ENCODE data around the gene NEU1. TPM values are rescaled to one million over a fixed set of nuclear protein-coding genes. Genes with fewer than 3 reads are reported as not detected.
"Not testable (repeated sequence)": the region's sequence is repeated elsewhere in the genome, so short reads cannot be mapped to it uniquely, and the experiment has no call there.

Gene NEU1
- total RNA-seq, 4 donors from 2014 or later = 20.8 to 42.7 (median 38.1) TPM

DNA sequence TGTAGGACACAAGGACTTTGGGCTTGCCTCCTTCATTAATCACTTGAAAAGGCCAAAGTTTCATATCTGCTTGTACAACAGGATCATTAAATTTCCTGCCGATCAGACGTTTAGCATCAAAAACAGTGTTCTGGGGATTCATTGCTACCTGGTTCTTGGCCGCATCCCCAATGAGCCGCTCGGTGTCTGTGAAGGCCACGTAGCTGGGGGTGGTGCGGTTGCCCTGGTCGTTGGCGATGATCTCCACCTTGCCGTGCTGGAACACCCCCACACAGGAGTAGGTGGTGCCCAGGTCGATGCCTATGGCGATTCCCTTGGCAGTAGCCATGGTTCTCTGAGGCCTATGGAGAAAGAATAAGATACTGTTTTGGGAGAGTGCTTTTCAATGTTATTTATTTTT is 51.0 kb downstream of the NEU1 start:
- Histone ChIP-seq H3K27ac (no peak overlapping the region), H3K36me3 (no peaks in the 10 kb centered on the region), H3K4me1 (peaks cover 13% of the 10 kb centered on the region in 2 donors), H3K9me3 (no peaks in the 10 kb centered on the region), H3K4me3 (no peak overlapping the region), H3K27me3 (no peaks in the 10 kb centered on the region)
- TF ChIP-seq, protein P1, sequence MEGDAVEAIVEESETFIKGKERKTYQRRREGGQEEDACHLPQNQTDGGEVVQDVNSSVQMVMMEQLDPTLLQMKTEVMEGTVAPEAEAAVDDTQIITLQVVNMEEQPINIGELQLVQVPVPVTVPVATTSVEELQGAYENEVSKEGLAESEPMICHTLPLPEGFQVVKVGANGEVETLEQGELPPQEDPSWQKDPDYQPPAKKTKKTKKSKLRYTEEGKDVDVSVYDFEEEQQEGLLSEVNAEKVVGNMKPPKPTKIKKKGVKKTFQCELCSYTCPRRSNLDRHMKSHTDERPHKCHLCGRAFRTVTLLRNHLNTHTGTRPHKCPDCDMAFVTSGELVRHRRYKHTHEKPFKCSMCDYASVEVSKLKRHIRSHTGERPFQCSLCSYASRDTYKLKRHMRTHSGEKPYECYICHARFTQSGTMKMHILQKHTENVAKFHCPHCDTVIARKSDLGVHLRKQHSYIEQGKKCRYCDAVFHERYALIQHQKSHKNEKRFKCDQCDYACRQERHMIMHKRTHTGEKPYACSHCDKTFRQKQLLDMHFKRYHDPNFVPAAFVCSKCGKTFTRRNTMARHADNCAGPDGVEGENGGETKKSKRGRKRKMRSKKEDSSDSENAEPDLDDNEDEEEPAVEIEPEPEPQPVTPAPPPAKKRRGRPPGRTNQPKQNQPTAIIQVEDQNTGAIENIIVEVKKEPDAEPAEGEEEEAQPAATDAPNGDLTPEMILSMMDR (IDR thresholded peaks at IDR 0.05 in 4 of 5, conservative IDR thresholded peaks at IDR 0.05 in 1 of 5) = no peak
- TF ChIP-seq POLR2A (IDR thresholded peaks at IDR 0.05) = no peak
- in situ Hi-C loops (cut with MboI; ENCODE audit: low sequenced_read_pairs in 4 of 4) (loop anchor here in 1 of 4 donors (25.0 kb wide), 1 partner anchor 376 kb away; the partner anchor contains the start of genes AGER, AGPAT1, GPSM3 and PBX2), intact Hi-C loops (cut with DNase I; ENCODE audit: low total_unique reads) (no loop called here)
- no peak for DNase-seq
- ATAC-seq = no peak

GRCh38 chr6:31808599-31808998 is 54.0 kb downstream of the NEU1 start:
- H3K9me3 ChIP-seq; H3K4me3 ChIP-seq; ATAC-seq; H3K27me3 ChIP-seq; H3K27ac ChIP-seq; intact Hi-C loops (cut with DNase I; ENCODE audit: low total_unique reads); H3K36me3 ChIP-seq; DNase-seq: not testable (repeated sequence)
- in situ Hi-C loops (cut with MboI; ENCODE audit: low sequenced_read_pairs in 4 of 4) = loop anchor here in 1 of 4 donors (25.0 kb wide), 1 partner anchor 379 kb away; the partner anchor contains the start of genes AGER, AGPAT1, GPSM3 and PBX2
- peaks cover 15% of the 10 kb centered on the region in 2 donors for H3K4me1 ChIP-seq

Other genes starting within 250 kb of the NEU1 start
- gene AIF1, start 247.6 kb downstream of the NEU1 start, total RNA-seq = 10 to 100 TPM in 1 of 4 donors, 1 to 10 TPM in 3; 4.3 to 11.0 (median 4.8) TPM
- gene PRRC2A, start 242.1 kb downstream of the NEU1 start, total RNA-seq = 10 to 100 TPM; 38.9 to 67.7 (median 52.0) TPM
- gene BAG6, start 210.2 kb downstream of the NEU1 start, total RNA-seq = 100 to 1,000 TPM; 305 to 509 (median 459) TPM
- gene APOM, start 206.9 kb downstream of the NEU1 start, total RNA-seq = 1 to 10 TPM; 1.8 to 7.9 (median 2.4) TPM
- 10 to 100 TPM; 22.2 to 34.9 (median 26.8) TPM for gene C6orf47, start 202.0 kb downstream of the NEU1 start, total RNA-seq
- gene GPANK1, start 197.8 kb downstream of the NEU1 start, total RNA-seq = 10 to 100 TPM; 17.3 to 29.8 (median 24.5) TPM
- gene CSNK2B, start 196.7 kb downstream of the NEU1 start, total RNA-seq = 100 to 1,000 TPM; 185 to 251 (median 226) TPM
- 1 to 10 TPM in 1 of 4 donors, under 1 TPM in 2, not detected in 1; 0.19 to 2.7 (median 0.60) TPM for gene LY6G5B, start 192.8 kb downstream of the NEU1 start, total RNA-seq
- gene LY6G5C, start 181.8 kb downstream of the NEU1 start, total RNA-seq = 1 to 10 TPM in 2 of 4 donors, not detected in 2; 1.3 to 3.2 TPM
- gene ABHD16A, start 159.5 kb downstream of the NEU1 start, total RNA-seq = 10 to 100 TPM; 39.2 to 82.9 (median 57.5) TPM
- not detected for gene LY6G6F, start 156.0 kb downstream of the NEU1 start, total RNA-seq
- gene LY6G6D, start 147.5 kb downstream of the NEU1 start, total RNA-seq = not detected
- gene LY6G6C, start 141.1 kb downstream of the NEU1 start, total RNA-seq = not detected
- not detected for gene MPIG6B, start 139.4 kb downstream of the NEU1 start, total RNA-seq
- 10 to 100 TPM; 10.6 to 24.2 (median 15.4) TPM for gene DDAH2, start 133.5 kb downstream of the NEU1 start, total RNA-seq
- 10 to 100 TPM; 20.9 to 41.3 (median 26.3) TPM for gene CLIC1, start 126.3 kb downstream of the NEU1 start, total RNA-seq
- 1 to 10 TPM in 3 of 4 donors, under 1 TPM in 1; 0.35 to 7.8 (median 1.6) TPM for gene MSH5, start 122.8 kb downstream of the NEU1 start, total RNA-seq
- gene SAPCD1, start 100.2 kb downstream of the NEU1 start, total RNA-seq = not detected
- gene VWA7, start 85.5 kb downstream of the NEU1 start, total RNA-seq = 1 to 10 TPM; 2.0 to 7.8 (median 4.7) TPM
- gene VARS1, start 67.1 kb downstream of the NEU1 start, total RNA-seq = 100 to 1,000 TPM in 1 of 4 donors, 10 to 100 TPM in 3; 39.2 to 102 (median 67.4) TPM
- gene LSM2, start 55.9 kb downstream of the NEU1 start, total RNA-seq = 10 to 100 TPM; 25.1 to 43.7 (median 32.9) TPM
- 1 to 10 TPM; 1.1 to 7.1 (median 3.5) TPM for gene HSPA1L, start 47.5 kb downstream of the NEU1 start, total RNA-seq
- gene HSPA1A, start 47.3 kb downstream of the NEU1 start, total RNA-seq = 100 to 1,000 TPM in 2 of 4 donors, 10 to 100 TPM in 2; 85.8 to 205 (median 111) TPM
- 100 to 1,000 TPM in 2 of 4 donors, 10 to 100 TPM in 2; 71.5 to 178 (median 112) TPM for gene HSPA1B, start 35.1 kb downstream of the NEU1 start, total RNA-seq
- 1 to 10 TPM in 1 of 4 donors, not detected in 3; 1.6 TPM for gene SLC44A4, start 16.2 kb upstream of the NEU1 start, total RNA-seq
- 10 to 100 TPM in 3 of 4 donors, 1 to 10 TPM in 1; 8.4 to 17.5 (median 13.0) TPM for gene EHMT2, start 34.9 kb upstream of the NEU1 start, total RNA-seq
- under 1 TPM in 1 of 4 donors, not detected in 3; 0.26 TPM for gene ZBTB12, start 39.3 kb upstream of the NEU1 start, total RNA-seq
- 1 to 10 TPM; 2.7 to 4.9 (median 3.6) TPM for gene C2, start 64.9 kb upstream of the NEU1 start, total RNA-seq
- 10 to 100 TPM in 1 of 4 donors, 1 to 10 TPM in 3; 1.0 to 13.8 (median 6.1) TPM for gene CFB, start 83.3 kb upstream of the NEU1 start, total RNA-seq
- gene NELFE, start 96.2 kb upstream of the NEU1 start, total RNA-seq = 10 to 100 TPM; 58.1 to 88.6 (median 78.7) TPM
- 10 to 100 TPM; 21.2 to 51.9 (median 22.7) TPM for gene SKIC2, start 96.4 kb upstream of the NEU1 start, total RNA-seq
- 10 to 100 TPM in 1 of 4 donors, 1 to 10 TPM in 3; 5.8 to 11.5 (median 8.5) TPM for gene DXO, start 109.3 kb upstream of the NEU1 start, total RNA-seq
- 1 to 10 TPM; 4.3 to 7.8 (median 6.2) TPM for gene C4A, start 119.2 kb upstream of the NEU1 start, total RNA-seq
- 1 to 10 TPM; 2.6 to 8.6 (median 6.9) TPM for gene C4B, start 152.0 kb upstream of the NEU1 start, total RNA-seq
- under 1 TPM in 2 of 4 donors, not detected in 2; 0.16 to 0.41 TPM for gene CYP21A2, start 175.6 kb upstream of the NEU1 start, total RNA-seq
- 10 to 100 TPM; 12.0 to 37.0 (median 33.5) TPM for gene TNXB, start 246.5 kb upstream of the NEU1 start, total RNA-seq

Data from gastrocnemius medialis (tissue), 4 donors.